Gastrocnemius medialis (tissue), 4 donors: Measurements from ENCODE around the gene PGM1.

ENCODE experiments used
- CTCF ChIP-seq, 5 experiments: fragments of 450-650 bp in 3 of 5; fragments of 200-600 bp in 2 of 5; sonication (generic) in 2 of 5; IDR thresholded peaks in 4 of 5; conservative IDR thresholded peaks in 1 of 5; 1 replicate in 4 of 5; 2 replicates in 1 of 5; pipeline ENCODE4 v1.5.1; 2016 to 2019; ENCODE audit warnings: antibody characterized with exemption in 5 of 5, mild to moderate bottlenecking in 3 of 5, moderate library complexity in 3 of 5
- POLR2A ChIP-seq, 2 donors: fragments of 450-650 bp; IDR thresholded peaks; one replicate each; pipeline ENCODE4 v1.6.1; 2017; ENCODE audit warnings: antibody characterized with exemption in 2 of 2, mild to moderate bottlenecking in 2 of 2, moderate library complexity in 2 of 2

DNA sequence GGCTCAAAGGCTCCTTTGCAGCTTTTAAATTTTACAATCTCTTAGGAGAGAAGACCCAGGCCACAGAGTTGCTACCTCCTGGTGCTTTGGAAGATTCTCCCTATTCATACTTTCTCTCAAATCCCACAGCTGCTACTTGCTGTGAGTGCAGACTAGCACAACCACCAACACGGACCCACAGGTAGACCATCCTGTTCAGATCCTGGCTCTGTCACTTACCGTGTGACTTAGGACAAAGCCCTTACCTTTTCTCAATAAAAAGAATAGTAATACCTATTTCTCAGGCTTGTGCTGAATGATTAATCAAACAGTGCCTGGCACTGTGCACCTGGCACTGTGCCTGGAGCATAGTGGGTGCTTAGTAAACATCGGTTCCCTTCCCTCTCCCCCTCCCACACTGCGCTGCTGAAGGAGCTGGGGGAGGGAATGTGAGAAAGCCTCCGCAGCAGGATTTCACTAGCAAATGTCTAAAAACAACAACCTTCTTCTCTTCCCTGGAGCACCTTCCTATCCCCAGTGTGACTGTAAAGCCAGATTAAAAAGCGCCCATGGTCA is 81.7 kb downstream of the PGM1 start:
- TF ChIP-seq POLR2A (IDR thresholded peaks at IDR 0.05): no peak
- no peak for TF ChIP-seq CTCF (IDR thresholded peaks at IDR 0.05 in 4 of 5, conservative IDR thresholded peaks at IDR 0.05 in 1 of 5)
